Loucy (cell line): ENCODE data around the gene LRRTM4.

ENCODE experiments used
- CTCF ChIP-seq: fragments of 200-600 bp; sonication (generic); conservative IDR thresholded peaks from 2 replicates; pipeline ENCODE4 v1.5.1; 2014; ENCODE audit warnings: mild to moderate bottlenecking, antibody characterized with exemption, low read length
- EZH2phosphoT487 ChIP-seq: fragments of 200-600 bp; IDR thresholded peaks from 2 replicates; pipeline ENCODE4 v1.6.1; 2018; ENCODE audit warnings: antibody characterized with exemption, mild to moderate bottlenecking, moderate library complexity, borderline replicate concordance

DNA sequence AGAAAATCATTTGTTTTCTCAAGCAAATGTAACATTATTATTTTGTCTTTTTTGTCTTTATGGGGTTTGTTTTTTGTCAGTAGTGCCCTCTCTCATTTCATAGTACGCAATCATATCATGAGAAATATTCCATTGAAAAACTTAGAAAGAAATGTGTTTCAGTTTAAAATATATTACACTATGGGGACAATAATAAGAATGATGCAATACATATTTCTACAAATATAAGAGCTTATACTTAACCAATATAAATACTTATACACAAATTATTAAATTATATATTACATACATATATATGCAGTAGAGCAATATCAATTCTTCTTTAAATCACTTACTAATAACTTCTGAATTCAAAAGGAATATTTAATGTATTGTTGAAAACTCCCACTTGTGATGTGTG, 13.7 kb downstream of the LRRTM4 start:
- TF ChIP-seq CTCF (no peak), EZH2phosphoT487 (no peak)
